ENCODE data around the gene DYNLL2.
A peak's percentile ranks its signal among the peaks of the same experiment; 100 is the strongest.
"Not testable (repeated sequence)": the region's sequence is repeated elsewhere in the genome, so short reads cannot be mapped to it uniquely, and the experiment has no call there.

Gene DYNLL2

DNA sequence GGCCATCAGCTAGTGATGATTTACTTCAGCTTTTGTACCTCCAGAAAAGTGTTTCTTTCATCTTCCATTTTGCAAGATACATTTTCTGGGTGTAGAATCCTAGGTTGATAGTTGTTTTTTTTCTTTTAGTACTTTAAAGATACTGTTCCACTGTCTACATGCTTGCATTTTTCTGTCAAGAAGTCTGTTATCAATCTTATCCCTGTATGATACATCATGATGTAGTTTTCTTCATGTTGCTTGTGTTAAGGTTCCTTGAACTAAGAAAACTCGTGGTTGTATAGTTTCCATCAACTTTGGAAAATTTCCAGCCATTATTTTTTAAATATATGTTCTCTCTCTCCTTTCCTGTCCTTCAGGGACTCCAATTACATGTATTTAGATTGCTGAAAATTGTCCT is 24.1 kb downstream of the DYNLL2 start:
- no peak for DNase-seq

- DNase-seq = no peak
Measured at GRCh38 chr17:58109197-58109596, 26.0 kb downstream of the DYNLL2 start.

DNA sequence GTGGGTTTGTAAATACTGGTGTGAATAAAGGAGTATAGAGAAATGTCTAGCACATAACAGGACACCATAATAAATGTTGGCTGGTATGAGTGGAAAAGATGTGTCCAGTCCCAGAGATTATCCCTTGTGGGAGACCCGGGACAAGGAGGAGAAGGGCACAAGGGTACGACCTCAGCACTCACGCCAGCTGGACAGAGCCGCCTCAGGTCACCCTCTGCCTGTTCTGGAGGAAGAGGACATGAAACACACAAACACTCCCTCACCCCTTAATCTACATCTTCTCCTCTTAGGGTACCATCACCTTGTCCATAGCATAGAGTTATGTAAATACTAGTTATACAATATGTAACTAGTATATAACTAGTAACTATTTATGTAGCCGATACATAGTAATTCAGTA is 26.8 kb downstream of the DYNLL2 start:
- no peak for DNase-seq

GRCh38 chr17:58111676-58112075 is 28.5 kb downstream of the DYNLL2 start:
- no peak for DNase-seq

- DNase-seq = peak; percentile 42
Measured at GRCh38 chr17:58112970-58113631, 29.9 kb downstream of the DYNLL2 start.

DNA sequence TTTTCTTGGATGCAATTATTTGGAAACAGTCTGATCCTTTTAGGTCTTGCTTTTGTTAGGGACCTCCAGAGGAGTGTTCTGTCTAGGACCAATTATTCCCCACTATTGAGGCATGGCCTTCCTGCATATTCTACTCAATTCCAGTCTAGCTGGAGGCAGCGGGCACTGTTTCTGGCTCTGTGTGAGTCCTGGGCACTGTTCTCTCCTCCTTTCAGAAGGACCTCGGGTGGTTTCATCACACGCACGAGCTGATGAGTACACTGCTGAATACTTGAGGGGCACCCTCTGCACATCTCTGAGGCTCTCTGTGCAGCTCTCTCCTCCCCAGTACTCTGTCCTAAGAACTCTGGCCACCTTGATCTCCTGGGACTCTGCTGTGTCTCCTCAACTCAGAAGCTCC is 30.7 kb downstream of the DYNLL2 start:
- DNase-seq = no peak

- no peak for DNase-seq
Measured at GRCh38 chr17:58117382-58117781, 34.2 kb downstream of the DYNLL2 start.

GRCh38 chr17:58119491-58119890 is 36.3 kb downstream of the DYNLL2 start:
- no peak for DNase-seq

- DNase-seq = peak; percentile 3
Measured at GRCh38 chr17:58120195-58120822, 37.1 kb downstream of the DYNLL2 start.

- DNase-seq = peak; percentile 49
Measured at GRCh38 chr17:58121925-58122324, 38.7 kb downstream of the DYNLL2 start.

GRCh38 chr17:58127846-58128245 is 44.6 kb downstream of the DYNLL2 start:
- no peak for DNase-seq

DNA sequence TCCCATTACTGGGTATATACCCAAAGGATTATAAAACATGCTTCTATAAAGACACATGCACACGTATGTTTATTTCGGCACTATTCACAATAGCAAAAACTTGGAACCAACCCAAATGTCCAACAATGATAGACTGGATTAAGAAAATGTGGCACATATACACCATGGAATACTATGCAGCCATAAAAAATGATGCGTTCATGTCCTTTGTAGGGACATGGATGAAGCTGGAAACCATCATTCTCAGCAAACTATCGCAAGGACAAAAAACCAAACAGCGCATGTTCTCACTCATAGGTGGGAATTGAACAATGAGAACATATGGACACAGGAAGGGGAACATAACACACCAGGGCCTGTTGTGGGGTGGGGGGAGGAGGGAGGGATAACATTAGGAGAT is 49.5 kb downstream of the DYNLL2 start:
- not testable (repeated sequence) for DNase-seq

- no peak for DNase-seq
Measured at GRCh38 chr17:58136669-58137279, 53.6 kb downstream of the DYNLL2 start.

- no peak for DNase-seq
Measured at GRCh38 chr17:58141505-58141904, 58.3 kb downstream of the DYNLL2 start.

DNA sequence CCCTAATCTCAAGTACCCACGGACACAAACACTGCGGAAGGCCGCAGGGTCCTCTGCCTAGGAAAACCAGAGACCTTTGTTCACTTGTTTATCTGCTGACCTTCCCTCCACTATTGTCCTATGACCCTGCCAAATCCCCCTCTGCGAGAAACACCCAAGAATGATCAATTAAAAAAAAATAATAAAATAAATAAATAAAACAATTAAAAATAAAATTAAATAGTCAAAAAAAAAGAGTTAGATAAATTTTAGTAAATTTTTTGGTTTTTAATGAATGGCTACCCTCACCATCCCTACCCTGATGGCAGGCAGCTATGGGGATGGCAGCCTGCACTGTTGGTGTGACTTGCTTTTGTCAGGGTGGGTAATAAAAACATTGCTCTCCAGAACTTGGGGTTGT is 60.1 kb downstream of the DYNLL2 start:
- DNase-seq = not testable (repeated sequence)

DNA sequence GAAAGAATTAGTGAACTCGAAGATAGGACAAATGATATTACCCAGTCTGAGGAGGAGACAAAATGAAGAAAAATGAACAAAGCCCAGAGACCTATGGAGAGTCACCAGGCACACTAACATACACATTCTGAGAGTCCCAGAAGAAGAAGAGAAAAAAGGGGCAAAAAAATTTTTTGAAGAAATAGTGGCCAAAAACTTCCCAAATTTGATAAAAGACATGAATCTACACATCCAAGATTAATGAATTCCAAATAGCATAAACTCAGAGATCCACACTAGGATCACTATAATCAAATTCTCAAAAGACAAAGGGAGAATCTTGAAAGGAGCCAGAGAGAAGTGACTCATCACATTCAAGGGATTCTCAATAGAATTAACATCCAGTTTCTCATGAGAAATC is 61.6 kb downstream of the DYNLL2 start:
- no peak for DNase-seq
